ENCODE results near the gene PRKAR1B.

GRCh38 chr7:696812-697551 is 30.1 kb downstream of the PRKAR1B start:
- TF ChIP-seq CTCF (conservative IDR thresholded peaks at IDR 0.05; ENCODE audit: low read length) (no peak), EZH2phosphoT487 (IDR thresholded peaks at IDR 0.05; ENCODE audit: borderline replicate concordance, low read depth, low read length) (no peak)
